Transverse colon (tissue), 4 donors: ENCODE measurements around the gene GPS1.

Experiments used
- CTCF ChIP-seq, 5 experiments: fragments of 200-600 bp in 3 of 5; fragments of 450-650 bp in 2 of 5; sonication (generic) in 3 of 5; IDR thresholded peaks; 1 replicate in 2 of 5; 2 replicates in 3 of 5; pipeline ENCODE4 v1.5.1; 2016 to 2017; ENCODE audit warnings: antibody characterized with exemption in 5 of 5, inconsistent platforms in 3 of 5, mild to moderate bottlenecking in 2 of 5, moderate library complexity in 1 of 5
- EP300 ChIP-seq: sonication (generic); formaldehyde crosslinking; IDR thresholded peaks from one replicate; pipeline ENCODE4 v1.6.1; 2017; ENCODE audit warnings: antibody characterized with exemption, low read depth
- POLR2AphosphoS5 ChIP-seq, 3 donors: sonication (generic); formaldehyde crosslinking; IDR thresholded peaks; one replicate each; pipeline ENCODE4 v1.6.1; 2016; ENCODE audit warnings: antibody characterized with exemption in 3 of 3

GRCh38 chr17:82021900-82022309 is 29.8 kb upstream of the GPS1 start:
- no peak for TF ChIP-seq CTCF (IDR thresholded peaks at IDR 0.05)
- TF ChIP-seq POLR2AphosphoS5 (IDR thresholded peaks at IDR 0.05): no peak
- TF ChIP-seq EP300: no peak
